GM12872 (cell line): ENCODE results near the gene ENO2.

ENCODE experiments used
- TF ChIP-seq, protein P1 (sequence below): IDR thresholded peaks from 3 replicates; pipeline ENCODE4 v1.5.1; 2011; ENCODE audit warnings: low read depth, mild to moderate bottlenecking, low read length, moderate library complexity; ENCODE audit not compliant: insufficient read depth

The ENO2 gene

DNA sequence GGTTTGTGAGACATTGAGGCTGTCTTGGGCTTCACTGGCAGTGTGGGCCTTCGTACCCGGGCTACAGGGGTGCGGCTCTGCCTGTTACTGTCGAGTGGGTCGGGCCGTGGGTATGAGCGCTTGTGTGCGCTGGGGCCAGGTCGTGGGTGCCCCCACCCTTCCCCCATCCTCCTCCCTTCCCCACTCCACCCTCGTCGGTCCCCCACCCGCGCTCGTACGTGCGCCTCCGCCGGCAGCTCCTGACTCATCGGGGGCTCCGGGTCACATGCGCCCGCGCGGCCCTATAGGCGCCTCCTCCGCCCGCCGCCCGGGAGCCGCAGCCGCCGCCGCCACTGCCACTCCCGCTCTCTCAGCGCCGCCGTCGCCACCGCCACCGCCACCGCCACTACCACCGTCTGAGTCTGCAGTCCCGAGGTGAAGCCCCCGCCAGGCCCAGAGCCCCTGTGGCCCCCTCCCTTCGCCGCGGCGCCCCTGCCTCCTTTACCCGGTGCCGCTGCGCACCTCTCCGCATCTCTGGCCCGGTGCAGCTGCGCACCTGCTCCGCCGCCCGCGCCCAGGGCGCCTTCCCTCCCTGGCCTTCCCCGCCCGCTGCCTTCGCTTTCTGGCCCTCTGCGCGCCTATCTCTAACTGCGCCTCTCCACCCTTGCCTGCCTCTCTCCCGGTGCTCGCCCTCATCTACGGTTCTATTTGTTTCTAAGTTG lies at the start of gene ENO2:
TSS of gene ENO2 (plus strand) at position 335 of the 701 bp plus-strand sequence. CDS start 1,253 bp downstream, outside the sequence.
- TF ChIP-seq, protein P1, sequence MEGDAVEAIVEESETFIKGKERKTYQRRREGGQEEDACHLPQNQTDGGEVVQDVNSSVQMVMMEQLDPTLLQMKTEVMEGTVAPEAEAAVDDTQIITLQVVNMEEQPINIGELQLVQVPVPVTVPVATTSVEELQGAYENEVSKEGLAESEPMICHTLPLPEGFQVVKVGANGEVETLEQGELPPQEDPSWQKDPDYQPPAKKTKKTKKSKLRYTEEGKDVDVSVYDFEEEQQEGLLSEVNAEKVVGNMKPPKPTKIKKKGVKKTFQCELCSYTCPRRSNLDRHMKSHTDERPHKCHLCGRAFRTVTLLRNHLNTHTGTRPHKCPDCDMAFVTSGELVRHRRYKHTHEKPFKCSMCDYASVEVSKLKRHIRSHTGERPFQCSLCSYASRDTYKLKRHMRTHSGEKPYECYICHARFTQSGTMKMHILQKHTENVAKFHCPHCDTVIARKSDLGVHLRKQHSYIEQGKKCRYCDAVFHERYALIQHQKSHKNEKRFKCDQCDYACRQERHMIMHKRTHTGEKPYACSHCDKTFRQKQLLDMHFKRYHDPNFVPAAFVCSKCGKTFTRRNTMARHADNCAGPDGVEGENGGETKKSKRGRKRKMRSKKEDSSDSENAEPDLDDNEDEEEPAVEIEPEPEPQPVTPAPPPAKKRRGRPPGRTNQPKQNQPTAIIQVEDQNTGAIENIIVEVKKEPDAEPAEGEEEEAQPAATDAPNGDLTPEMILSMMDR: no peak

DNA sequence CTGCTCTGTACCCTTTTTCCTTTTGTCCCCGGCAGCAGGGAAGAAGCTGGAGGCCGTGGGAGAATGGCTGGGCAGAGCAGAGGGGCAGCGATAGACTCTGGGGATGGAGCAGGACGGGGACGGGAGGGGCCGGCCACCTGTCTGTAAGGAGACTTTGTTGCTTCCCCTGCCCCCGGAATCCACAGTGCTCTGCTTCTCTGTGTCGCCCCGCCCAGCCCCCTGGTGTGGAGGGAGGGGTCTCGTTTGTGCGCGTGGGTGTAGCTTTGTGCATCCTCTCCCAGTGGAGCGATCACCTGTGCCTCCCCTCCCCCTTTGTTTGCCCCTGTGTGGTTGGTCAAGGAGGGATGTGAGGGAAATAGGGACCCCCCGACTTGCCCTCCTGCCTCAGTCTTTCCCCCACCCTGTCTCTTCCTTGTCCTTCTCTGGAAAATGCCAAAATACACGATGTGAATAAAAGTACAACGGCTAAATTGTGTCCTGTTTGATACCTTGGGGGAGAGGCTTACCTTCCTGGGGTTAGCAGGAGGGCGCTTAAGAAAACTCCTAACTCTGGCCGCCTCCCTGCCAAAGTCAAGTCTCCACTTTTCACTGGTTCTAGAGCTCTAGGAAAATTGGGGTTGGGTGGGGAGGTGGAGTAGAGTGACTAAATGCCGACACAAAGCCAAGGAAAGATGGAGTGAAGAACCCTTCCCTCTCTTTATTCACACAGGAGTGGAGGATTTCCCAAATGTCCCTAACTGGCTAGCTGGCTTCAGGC lies 48.0 kb upstream of the ENO2 start:
- TF ChIP-seq, protein P1: no peak

DNA sequence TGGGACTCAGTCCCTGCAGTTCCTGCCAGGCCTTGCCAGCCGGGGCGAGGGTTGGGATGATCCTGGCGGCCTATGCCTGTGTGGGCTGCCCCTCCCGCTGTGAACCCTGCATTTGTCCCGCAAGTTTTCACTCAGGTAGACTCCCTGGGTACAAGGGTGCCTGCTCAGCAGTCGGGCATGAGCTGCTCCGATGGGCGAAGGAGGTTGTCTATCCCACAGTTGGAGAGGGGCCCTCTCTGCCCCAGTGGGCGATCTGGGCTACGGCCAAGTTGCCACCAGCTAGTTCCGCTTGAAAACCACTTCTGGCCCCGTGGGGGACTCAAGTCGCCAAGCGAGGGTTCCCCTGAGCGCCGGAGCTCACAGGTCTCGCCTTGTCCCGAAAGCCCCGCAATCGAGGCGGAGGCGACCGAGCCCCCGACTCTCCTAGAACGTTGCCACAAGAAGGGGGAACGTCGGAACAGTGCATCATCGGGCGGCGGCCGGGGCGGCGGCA lies 47.4 kb upstream of the ENO2 start:
- TF ChIP-seq, protein P1: no peak

DNA sequence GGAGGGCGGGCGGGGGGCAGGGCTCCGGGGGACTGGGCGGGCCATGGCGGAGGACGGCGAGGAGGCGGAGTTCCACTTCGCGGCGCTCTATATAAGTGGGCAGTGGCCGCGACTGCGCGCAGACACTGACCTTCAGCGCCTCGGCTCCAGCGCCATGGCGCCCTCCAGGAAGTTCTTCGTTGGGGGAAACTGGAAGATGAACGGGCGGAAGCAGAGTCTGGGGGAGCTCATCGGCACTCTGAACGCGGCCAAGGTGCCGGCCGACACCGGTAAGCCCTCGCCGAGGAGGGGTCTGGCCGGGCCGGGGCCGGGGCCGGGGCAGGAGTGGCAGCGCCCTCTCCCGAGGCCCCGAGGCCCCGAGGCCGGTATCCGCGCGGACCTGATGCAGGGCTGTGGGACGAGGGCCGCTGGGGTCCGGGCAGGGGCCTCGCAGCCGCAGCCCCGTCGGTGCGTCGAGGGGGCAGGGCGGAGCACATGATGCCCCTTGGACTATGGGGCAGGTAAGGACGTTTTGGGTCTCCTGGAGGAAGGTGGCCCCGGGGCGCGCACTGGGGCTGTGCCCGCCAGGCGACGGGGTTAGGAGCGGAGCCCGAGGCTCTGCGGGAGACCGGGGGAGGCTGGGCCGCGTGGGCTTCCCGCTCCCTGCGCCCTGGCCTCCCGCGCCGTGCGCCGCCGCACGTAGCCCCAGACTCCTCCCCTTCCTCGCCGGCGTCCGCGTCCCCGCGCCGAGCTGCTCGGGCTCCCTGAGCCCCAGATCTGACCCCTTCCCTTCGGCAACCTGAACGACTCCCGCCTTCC lies 46.8 kb upstream of the ENO2 start, which contains the start of gene TPI1:
TSS of gene TPI1 (plus strand) at position 119 of the 798 bp plus-strand sequence. CDS start at position 155, 36 bp downstream.
- TF ChIP-seq, protein P1: 0 out of 3 replicates have a peak, but pooled peaks have one; percentile 1

DNA sequence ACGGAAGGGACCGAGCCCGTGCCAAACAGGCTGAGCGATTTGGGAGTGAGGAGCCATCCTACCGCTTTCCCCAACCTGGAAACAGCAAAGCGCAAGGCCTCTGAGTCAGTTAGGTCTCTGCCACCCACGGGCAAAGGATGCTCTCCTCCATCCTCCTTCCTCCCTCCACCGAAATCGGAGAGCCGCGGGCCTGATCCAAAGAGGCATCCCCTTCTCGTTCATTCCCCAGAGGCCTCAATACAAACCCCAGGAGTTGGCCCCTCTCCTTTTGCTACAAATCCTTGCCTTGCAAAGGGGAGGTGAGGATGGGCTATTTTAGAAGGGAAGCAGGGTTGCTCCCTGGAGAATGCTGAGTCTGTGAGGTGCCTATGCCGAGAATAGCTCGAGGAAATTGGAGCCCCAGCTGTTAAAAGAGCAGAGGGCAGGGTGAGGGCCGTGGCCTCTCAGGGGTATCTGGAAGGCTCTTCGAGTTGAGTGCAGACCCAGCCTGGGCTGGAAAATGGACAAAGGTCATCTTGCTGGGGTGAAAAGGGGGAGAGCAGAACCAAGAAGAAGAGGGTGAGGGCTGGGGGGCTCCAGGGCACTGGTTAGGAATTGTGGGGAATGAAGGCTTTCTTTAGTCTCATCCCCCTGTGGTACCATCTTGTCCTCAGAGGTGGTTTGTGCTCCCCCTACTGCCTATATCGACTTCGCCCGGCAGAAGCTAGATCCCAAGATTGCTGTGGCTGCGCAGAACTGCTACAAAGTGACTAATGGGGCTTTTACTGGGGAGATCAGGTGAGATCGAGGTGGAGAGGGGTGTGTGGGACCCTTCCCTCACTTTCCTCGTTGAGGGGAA lies 46.0 kb upstream of the ENO2 start:
- TF ChIP-seq, protein P1: peak; percentile 43; the same call in 2 of the 3 replicates

DNA sequence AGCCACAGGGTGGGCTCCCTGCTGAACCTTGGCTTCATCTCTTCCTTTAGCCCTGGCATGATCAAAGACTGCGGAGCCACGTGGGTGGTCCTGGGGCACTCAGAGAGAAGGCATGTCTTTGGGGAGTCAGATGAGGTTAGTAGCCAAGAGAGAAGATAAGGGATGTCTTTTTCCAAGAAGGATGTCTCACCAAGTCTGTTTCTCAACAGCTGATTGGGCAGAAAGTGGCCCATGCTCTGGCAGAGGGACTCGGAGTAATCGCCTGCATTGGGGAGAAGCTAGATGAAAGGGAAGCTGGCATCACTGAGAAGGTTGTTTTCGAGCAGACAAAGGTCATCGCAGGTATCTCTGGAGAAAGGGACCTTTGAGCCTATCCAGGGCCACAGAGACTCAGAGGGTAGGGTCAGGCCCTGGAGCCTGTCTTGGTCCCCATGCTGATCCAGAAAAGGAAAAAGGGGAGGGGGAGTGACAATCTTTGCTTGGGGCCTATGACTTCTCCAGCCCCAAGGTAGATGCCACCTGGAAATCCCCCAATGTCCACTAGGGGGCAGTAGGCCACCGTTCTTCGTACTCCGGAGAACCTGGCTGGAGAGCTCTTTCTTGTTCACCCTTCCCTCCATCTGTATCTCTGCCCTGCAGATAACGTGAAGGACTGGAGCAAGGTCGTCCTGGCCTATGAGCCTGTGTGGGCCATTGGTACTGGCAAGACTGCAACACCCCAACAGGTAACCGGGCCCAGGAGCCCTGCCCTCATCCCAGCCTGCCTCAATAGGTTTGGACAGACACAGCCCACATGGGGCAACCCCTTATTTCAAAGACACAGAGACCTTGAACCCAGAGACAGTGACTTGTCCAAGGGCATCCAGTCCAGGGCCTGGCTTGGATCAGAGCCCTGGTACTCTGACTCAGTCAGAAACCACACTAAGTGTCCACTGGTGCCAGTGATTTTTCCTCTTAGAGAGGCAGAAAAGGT lies 45.0 kb upstream of the ENO2 start:
- TF ChIP-seq, protein P1: peak; percentile 95
